ENCODE results near the gene MEGF6.

GRCh38 chr1:3500265-3500835 is 111.0 kb downstream of the MEGF6 start:
- TF ChIP-seq CTCF (IDR thresholded peaks at IDR 0.05) (no peak), POLR2A (IDR thresholded peaks at IDR 0.05) (no peak)
